Activated CD8-positive, alpha-beta T cell treated with anti-CD3 and anti-CD28 coated beads for 36 hours (primary cell): ENCODE data around the gene SLC7A1. TPM values are rescaled to one million over a fixed set of nuclear protein-coding genes. Genes with fewer than 3 reads are reported as not detected.

Source experiments
- ATAC-seq: fragments of 200-7000 bp; cut with Tn5 transposase; one replicate; pipeline ENCODE4 v1.10.0; 2021; ENCODE audit warnings: mild to moderate bottlenecking, moderate library complexity
- CTCF ChIA-PET: fragments of 350-600 bp; sonication (Branson Sonifier 250); formaldehyde crosslinking; loops from one replicate; lab custom pipeline; 2021; ENCODE audit warnings: antibody characterized with exemption; lab: Charles Lee
- POLR2A ChIA-PET: fragments of 350-600 bp; sonication (Branson Sonifier 250); formaldehyde crosslinking; loops from one replicate; lab custom pipeline; 2021; ENCODE audit warnings: antibody characterized with exemption; lab: Charles Lee
- DNase-seq: peaks from one replicate; pipeline ENCODE4 v3.0.0-alpha.2; 2020
- H3K27ac Mint-ChIP-seq: one replicate; pipeline ENCODE4 v1.8.0; 2021; ENCODE audit warnings: mild to moderate bottlenecking, mixed read lengths
- H3K27me3 Mint-ChIP-seq: one replicate; pipeline ENCODE4 v1.8.0; 2021; ENCODE audit warnings: mixed read lengths
- H3K36me3 Mint-ChIP-seq: one replicate; pipeline ENCODE4 v1.8.0; 2021; ENCODE audit warnings: low read depth, mixed read lengths
- H3K4me1 Mint-ChIP-seq: one replicate; pipeline ENCODE4 v1.8.0; 2021; ENCODE audit warnings: low read depth, mixed read lengths
- H3K4me3 Mint-ChIP-seq: one replicate; pipeline ENCODE4 v1.8.0; 2021; ENCODE audit warnings: mild to moderate bottlenecking, moderate library complexity, mixed read lengths
- H3K9me3 Mint-ChIP-seq: one replicate; pipeline ENCODE4 v1.8.0; 2021; ENCODE audit warnings: mixed read lengths
- intact Hi-C: fragments of 100-400 bp; cut with micrococcal nuclease; formaldehyde crosslinking; loops from one replicate; pipeline ENCODE4 v1.10.0; 2022
- total RNA-seq, 2 experiments: library from RNA; stranded (reverse); gene quantifications; one replicate each; pipeline ENCODE4 v1.2.3, GENCODE V29; 2021
- TF ChIP-seq, protein P1 (sequence below): fragments of 200-600 bp; IDR thresholded peaks from one replicate; pipeline ENCODE4 v1.8.0; 2022; ENCODE audit warnings: antibody characterized with exemption, mild to moderate bottlenecking

The SLC7A1 gene
- total RNA-seq, 2 experiments from 2014 or later: 119 to 124 TPM

DNA sequence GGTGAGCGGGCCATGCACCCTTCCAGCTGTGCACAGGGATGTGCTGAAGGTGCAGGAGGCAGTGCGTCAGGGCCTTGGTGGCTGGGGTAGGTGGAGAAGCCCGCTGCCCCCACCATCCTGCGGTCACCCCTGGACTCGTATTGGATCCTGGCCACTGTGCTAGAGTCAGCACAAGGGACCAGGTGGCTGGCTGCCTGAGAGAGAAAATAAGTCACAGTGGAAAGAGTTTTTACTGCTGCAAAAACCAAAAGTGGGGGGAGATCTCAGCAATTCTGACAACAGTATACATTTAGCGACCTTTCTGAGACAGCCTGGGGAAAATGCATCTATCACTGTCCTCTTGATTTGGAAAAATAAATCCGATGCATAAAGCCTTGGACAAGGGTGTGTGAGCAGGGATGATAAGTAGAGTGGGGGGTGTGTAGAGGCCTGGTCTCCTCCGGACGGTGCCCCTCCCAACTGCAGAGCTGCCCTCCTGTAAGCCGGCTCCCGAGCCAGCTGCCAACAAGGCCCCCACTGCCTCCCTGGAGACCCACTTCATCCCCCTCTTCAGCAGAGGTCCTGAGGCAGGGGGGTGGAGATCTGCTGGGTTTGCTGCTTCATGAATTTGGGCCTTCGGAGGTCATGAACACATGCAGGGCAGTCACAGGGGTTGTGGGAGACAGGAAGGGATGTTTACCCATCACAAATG, 84.2 kb downstream of the SLC7A1 start:
- Mint-ChIP-seq H3K4me3 (no peak overlapping the region), H3K9me3 (no peaks in the 10 kb centered on the region), H3K27ac (no peak overlapping the region), H3K4me1 (no peaks in the 10 kb centered on the region), H3K36me3 (peaks cover 26% of the 10 kb centered on the region), H3K27me3 (no peaks in the 10 kb centered on the region)
- TF ChIP-seq, protein P1, sequence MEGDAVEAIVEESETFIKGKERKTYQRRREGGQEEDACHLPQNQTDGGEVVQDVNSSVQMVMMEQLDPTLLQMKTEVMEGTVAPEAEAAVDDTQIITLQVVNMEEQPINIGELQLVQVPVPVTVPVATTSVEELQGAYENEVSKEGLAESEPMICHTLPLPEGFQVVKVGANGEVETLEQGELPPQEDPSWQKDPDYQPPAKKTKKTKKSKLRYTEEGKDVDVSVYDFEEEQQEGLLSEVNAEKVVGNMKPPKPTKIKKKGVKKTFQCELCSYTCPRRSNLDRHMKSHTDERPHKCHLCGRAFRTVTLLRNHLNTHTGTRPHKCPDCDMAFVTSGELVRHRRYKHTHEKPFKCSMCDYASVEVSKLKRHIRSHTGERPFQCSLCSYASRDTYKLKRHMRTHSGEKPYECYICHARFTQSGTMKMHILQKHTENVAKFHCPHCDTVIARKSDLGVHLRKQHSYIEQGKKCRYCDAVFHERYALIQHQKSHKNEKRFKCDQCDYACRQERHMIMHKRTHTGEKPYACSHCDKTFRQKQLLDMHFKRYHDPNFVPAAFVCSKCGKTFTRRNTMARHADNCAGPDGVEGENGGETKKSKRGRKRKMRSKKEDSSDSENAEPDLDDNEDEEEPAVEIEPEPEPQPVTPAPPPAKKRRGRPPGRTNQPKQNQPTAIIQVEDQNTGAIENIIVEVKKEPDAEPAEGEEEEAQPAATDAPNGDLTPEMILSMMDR: no peak
- ChIA-PET POLR2A (no interaction called here), CTCF (interaction anchor here (5.3 kb wide), 1 partner anchor 196 kb away, joined by 37 read pairs; no protein-coding TSS in a partner anchor)
- DNase-seq: no peak
- ATAC-seq: no peak
- intact Hi-C loops: no loop called here

DNA sequence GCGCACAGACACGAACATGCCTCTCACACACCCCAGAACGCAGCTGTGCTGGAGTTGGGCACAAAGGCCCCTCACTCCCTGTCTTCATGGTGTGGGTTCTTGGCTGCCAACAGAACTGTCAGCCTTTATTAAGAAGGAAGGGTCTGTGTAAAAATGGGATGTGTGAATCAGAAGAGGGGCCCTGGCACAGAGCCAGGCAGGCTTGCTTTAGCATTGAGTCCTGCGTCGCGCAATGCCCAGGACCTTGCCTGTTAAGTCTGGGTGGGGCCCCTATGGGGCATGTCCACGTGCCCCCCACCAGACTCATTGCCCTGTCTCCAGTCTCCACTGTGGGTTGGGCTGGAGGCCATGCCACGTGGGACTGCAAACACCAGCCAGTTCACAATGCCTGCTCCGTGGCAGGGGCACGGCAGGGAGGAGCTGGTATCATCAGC, 84.8 kb downstream of the SLC7A1 start:
- intact Hi-C loops: no loop called here
- Mint-ChIP-seq H3K9me3 (no peaks in the 10 kb centered on the region), H3K27ac (no peak overlapping the region), H3K4me1 (no peaks in the 10 kb centered on the region), H3K36me3 (peaks cover 22% of the 10 kb centered on the region), H3K27me3 (no peaks in the 10 kb centered on the region), H3K4me3 (no peak overlapping the region)
- TF ChIP-seq, protein P1: no peak
- no peak for ATAC-seq
- POLR2A ChIA-PET: no interaction called here
- CTCF ChIA-PET: interaction anchor here (1.2 to 5.3 kb wide), 2 partner anchors 34 to 197 kb away, joined by 3 to 37 read pairs; no protein-coding TSS in a partner anchor
- no peak for DNase-seq

DNA sequence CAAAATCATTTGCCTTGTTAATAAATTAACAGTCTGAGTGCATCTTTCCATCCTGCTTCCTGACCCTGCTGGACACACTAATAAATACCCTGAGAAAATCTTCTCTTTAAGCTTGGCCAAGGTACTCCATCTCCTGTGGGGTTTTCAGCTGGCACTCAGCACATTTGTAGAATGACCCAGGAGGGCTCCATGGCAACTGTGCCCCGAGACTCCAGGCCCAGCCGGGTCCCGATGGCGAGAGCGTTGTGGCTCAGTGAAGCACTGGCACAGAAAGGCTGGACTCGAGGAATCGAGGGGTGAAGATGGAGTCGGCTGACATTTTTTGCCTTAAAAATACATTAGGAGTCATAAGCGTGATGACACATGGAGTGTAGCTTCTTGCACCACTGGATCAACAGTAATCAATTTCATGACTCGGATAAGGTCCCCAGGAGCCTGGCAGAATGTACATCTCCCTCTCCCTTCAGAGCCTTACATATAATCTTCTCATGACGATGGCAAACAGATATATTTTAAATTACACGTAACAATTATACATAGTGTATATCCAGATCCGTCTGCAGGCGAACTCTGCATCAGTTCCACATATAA, 85.4 kb downstream of the SLC7A1 start:
- POLR2A ChIA-PET: no interaction called here
- no peak for DNase-seq
- CTCF ChIA-PET: interaction anchor here (0.7 to 5.3 kb wide), 6 partner anchors 8 to 203 kb away, joined by 3 to 42 read pairs (median 20); no protein-coding TSS in a partner anchor
- TF ChIP-seq, protein P1: no peak
- intact Hi-C loops: no loop called here
- Mint-ChIP-seq H3K4me1 (no peaks in the 10 kb centered on the region), H3K27me3 (no peaks in the 10 kb centered on the region), H3K4me3 (no peak overlapping the region), H3K36me3 (peaks cover 20% of the 10 kb centered on the region), H3K27ac (no peak overlapping the region), H3K9me3 (no peaks in the 10 kb centered on the region)
- ATAC-seq: no peak

DNA sequence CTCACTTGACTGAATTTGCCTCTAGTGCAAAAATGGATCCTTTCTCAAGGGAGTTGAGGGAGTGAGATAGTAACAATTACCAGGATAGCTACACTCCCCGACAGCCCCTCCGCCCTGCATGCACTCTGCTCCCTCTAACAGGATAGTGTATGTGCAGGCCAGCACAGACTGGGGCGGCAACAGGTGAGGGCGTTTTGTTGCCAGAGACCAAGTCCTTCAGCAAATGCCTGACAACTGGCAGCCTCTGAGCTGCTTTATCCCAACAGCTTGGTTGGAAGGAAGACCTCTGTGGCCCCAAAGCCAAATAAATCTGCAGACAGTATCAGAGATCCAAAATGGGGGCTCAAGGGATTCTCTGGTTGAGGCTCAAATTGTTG, 86.6 kb downstream of the SLC7A1 start:
- H3K27ac Mint-ChIP-seq: peak overlapping the region; percentile 9
- peaks cover 2% of the 10 kb centered on the region for H3K27me3 Mint-ChIP-seq
- H3K4me1 Mint-ChIP-seq: no peaks in the 10 kb centered on the region
- TF ChIP-seq, protein P1: no peak
- peaks cover 19% of the 10 kb centered on the region for H3K36me3 Mint-ChIP-seq
- intact Hi-C loops: no loop called here
- H3K4me3 Mint-ChIP-seq: no peak overlapping the region
- CTCF ChIA-PET: interaction anchor here (0.7 to 5.3 kb wide), 40 partner anchors 9 to 606 kb away, joined by 3 to 42 read pairs (median 5); no protein-coding TSS in a partner anchor
- H3K9me3 Mint-ChIP-seq: no peaks in the 10 kb centered on the region
- DNase-seq (no peak), ATAC-seq (no peak)
- POLR2A ChIA-PET: no interaction called here
